Muscle layer of duodenum (tissue), 2 donors: ENCODE measurements around the gene DHRS4L2.
A peak's percentile ranks its signal among the peaks of the same experiment; 100 is the strongest.
"Not testable (repeated sequence)": the region's sequence is repeated elsewhere in the genome, so short reads cannot be mapped to it uniquely, and the experiment has no call there.

Source experiments
- H3K27ac ChIP-seq: one replicate; pipeline ENCODE4 v1.7.0; 2013; ENCODE audit warnings: mild to moderate bottlenecking, low read length
- H3K27me3 ChIP-seq: one replicate; pipeline ENCODE4 v1.7.0; 2013; ENCODE audit warnings: low read depth, mild to moderate bottlenecking, control low read depth, low read length
- H3K36me3 ChIP-seq, 2 donors: one replicate each; pipeline ENCODE4 v1.7.0; 2013; ENCODE audit warnings: low read length in 2 of 2, control low read depth in 1 of 2, mild to moderate bottlenecking in 1 of 2; ENCODE audit not compliant: insufficient read depth in 2 of 2, control insufficient read depth in 1 of 2
- H3K4me1 ChIP-seq, 2 donors: one replicate each; pipeline ENCODE4 v1.7.0; 2013; ENCODE audit warnings: low read length in 2 of 2, mild to moderate bottlenecking in 2 of 2, control low read depth in 1 of 2, moderate library complexity in 1 of 2; ENCODE audit not compliant: insufficient read depth in 2 of 2, control insufficient read depth in 1 of 2
- H3K4me3 ChIP-seq, 2 donors: one replicate each; pipeline ENCODE4 v1.7.0; 2013; ENCODE audit warnings: low read length in 2 of 2, low read depth in 1 of 2, mild to moderate bottlenecking in 1 of 2
- H3K9me3 ChIP-seq, 2 donors: one replicate each; pipeline ENCODE4 v1.7.0; 2013; ENCODE audit warnings: low read length in 2 of 2, control low read depth in 1 of 2, mild to moderate bottlenecking in 1 of 2; ENCODE audit not compliant: control insufficient read depth in 1 of 2
- donor health status: healthy.

DHRS4L2 gene

GRCh38 chr14:23974041-23974440 lies 14.7 kb upstream of the DHRS4L2 start:
- not testable (repeated sequence) for H3K4me3 ChIP-seq, H3K36me3 ChIP-seq, H3K27me3 ChIP-seq, H3K27ac ChIP-seq, H3K9me3 ChIP-seq, H3K4me1 ChIP-seq

- not testable (repeated sequence) for H3K4me3 ChIP-seq, H3K4me1 ChIP-seq, H3K36me3 ChIP-seq, H3K27ac ChIP-seq, H3K27me3 ChIP-seq, H3K9me3 ChIP-seq
Observed at GRCh38 chr14:23977208-23977607, 11.5 kb upstream of the DHRS4L2 start.

- not testable (repeated sequence) for H3K4me1 ChIP-seq, H3K27me3 ChIP-seq, H3K27ac ChIP-seq, H3K36me3 ChIP-seq, H3K9me3 ChIP-seq, H3K4me3 ChIP-seq
Observed at GRCh38 chr14:23981951-23982813, 6.5 kb upstream of the DHRS4L2 start.

- no peak overlapping the region for H3K4me3 ChIP-seq
- H3K4me1 ChIP-seq = no peaks in the 10 kb centered on the region
- no peaks in the 10 kb centered on the region for H3K36me3 ChIP-seq
- no peaks in the 10 kb centered on the region for H3K9me3 ChIP-seq
- H3K27ac ChIP-seq = no peak overlapping the region
- no peaks in the 10 kb centered on the region for H3K27me3 ChIP-seq
Observed at GRCh38 chr14:23984891-23985602, 3.7 kb upstream of the DHRS4L2 start.

- H3K27ac ChIP-seq, H3K36me3 ChIP-seq, H3K27me3 ChIP-seq, H3K9me3 ChIP-seq, H3K4me1 ChIP-seq: not testable (repeated sequence)
- peak overlapping the region in 1 of 2 donors; percentile 58 for H3K4me3 ChIP-seq
Observed at GRCh38 chr14:23988223-23988606, 514 bp upstream of the DHRS4L2 start.

- H3K4me1 ChIP-seq, H3K9me3 ChIP-seq, H3K27me3 ChIP-seq, H3K4me3 ChIP-seq, H3K36me3 ChIP-seq, H3K27ac ChIP-seq: not testable (repeated sequence)
Observed at GRCh38 chr14:23989734-23990445, 1.2 kb downstream of the DHRS4L2 start.

- H3K9me3 ChIP-seq, H3K4me3 ChIP-seq, H3K36me3 ChIP-seq, H3K27ac ChIP-seq, H3K27me3 ChIP-seq, H3K4me1 ChIP-seq: not testable (repeated sequence)
Observed at GRCh38 chr14:23990961-23991360, 2.2 kb downstream of the DHRS4L2 start.

- H3K36me3 ChIP-seq, H3K9me3 ChIP-seq, H3K4me1 ChIP-seq, H3K4me3 ChIP-seq, H3K27me3 ChIP-seq, H3K27ac ChIP-seq: not testable (repeated sequence)
Observed at GRCh38 chr14:23993042-23993441, 4.3 kb downstream of the DHRS4L2 start.

- not testable (repeated sequence) for H3K27ac ChIP-seq, H3K4me1 ChIP-seq, H3K9me3 ChIP-seq, H3K27me3 ChIP-seq, H3K4me3 ChIP-seq, H3K36me3 ChIP-seq
Observed at GRCh38 chr14:23996009-23996408, 7.3 kb downstream of the DHRS4L2 start.

GRCh38 chr14:23996825-23997224 lies 8.1 kb downstream of the DHRS4L2 start:
- H3K36me3 ChIP-seq, H3K27me3 ChIP-seq, H3K9me3 ChIP-seq, H3K4me1 ChIP-seq, H3K27ac ChIP-seq, H3K4me3 ChIP-seq: not testable (repeated sequence)

GRCh38 chr14:23999640-24000039 lies 10.9 kb downstream of the DHRS4L2 start:
- not testable (repeated sequence) for H3K9me3 ChIP-seq, H3K36me3 ChIP-seq, H3K27ac ChIP-seq, H3K27me3 ChIP-seq, H3K4me1 ChIP-seq, H3K4me3 ChIP-seq
